GM10266 (cell line): ENCODE data around the gene PDCL2.
"Not testable (repeated sequence)": the region's sequence is repeated elsewhere in the genome, so short reads cannot be mapped to it uniquely, and the experiment has no call there.

Source experiments
- DNase-seq: peaks from one replicate; pipeline ENCODE4 v3.0.0; 2012; ENCODE audit errors: extremely low spot score
- TF ChIP-seq, protein P1 (sequence below): IDR thresholded peaks from 2 replicates; pipeline ENCODE4 v1.5.1; 2012; ENCODE audit warnings: mild to moderate bottlenecking, low read depth; ENCODE audit not compliant: control insufficient read depth, insufficient read depth; ENCODE audit errors: missing control alignments

The PDCL2 gene

GRCh38 chr4:55561889-55562288 lies 30.2 kb downstream of the PDCL2 start:
- peak; percentile 55 for DNase-seq
- TF ChIP-seq, protein P1, sequence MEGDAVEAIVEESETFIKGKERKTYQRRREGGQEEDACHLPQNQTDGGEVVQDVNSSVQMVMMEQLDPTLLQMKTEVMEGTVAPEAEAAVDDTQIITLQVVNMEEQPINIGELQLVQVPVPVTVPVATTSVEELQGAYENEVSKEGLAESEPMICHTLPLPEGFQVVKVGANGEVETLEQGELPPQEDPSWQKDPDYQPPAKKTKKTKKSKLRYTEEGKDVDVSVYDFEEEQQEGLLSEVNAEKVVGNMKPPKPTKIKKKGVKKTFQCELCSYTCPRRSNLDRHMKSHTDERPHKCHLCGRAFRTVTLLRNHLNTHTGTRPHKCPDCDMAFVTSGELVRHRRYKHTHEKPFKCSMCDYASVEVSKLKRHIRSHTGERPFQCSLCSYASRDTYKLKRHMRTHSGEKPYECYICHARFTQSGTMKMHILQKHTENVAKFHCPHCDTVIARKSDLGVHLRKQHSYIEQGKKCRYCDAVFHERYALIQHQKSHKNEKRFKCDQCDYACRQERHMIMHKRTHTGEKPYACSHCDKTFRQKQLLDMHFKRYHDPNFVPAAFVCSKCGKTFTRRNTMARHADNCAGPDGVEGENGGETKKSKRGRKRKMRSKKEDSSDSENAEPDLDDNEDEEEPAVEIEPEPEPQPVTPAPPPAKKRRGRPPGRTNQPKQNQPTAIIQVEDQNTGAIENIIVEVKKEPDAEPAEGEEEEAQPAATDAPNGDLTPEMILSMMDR: no peak

- TF ChIP-seq, protein P1: no peak
- DNase-seq: no peak
Observed at GRCh38 chr4:55560096-55560495, 31.9 kb downstream of the PDCL2 start.

GRCh38 chr4:55554453-55555030 lies 37.5 kb downstream of the PDCL2 start:
- DNase-seq: no peak
- TF ChIP-seq, protein P1: peak; percentile 20

- no peak for DNase-seq
- TF ChIP-seq, protein P1: no peak
Observed at GRCh38 chr4:55553441-55554201, 38.4 kb downstream of the PDCL2 start.

DNA sequence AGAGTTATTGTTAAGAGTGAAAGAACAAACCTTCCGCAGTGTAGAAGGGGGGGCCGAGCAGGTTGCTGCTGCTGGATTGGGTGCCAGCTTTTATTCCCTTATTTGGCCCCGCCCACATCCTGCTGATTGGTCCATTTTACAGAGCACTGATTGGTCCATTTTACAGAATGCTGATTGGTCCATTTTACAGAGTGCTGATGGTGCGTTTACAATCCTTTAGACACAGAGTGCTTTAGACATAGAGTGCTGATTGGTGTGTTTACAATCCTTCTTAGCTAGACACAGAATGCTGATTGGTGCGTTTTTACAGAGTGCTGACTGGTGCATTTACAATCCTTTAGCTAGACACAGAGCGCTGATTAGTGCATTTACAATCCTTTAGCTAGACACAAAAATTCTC lies 40.1 kb downstream of the PDCL2 start:
- DNase-seq: not testable (repeated sequence)

DNA sequence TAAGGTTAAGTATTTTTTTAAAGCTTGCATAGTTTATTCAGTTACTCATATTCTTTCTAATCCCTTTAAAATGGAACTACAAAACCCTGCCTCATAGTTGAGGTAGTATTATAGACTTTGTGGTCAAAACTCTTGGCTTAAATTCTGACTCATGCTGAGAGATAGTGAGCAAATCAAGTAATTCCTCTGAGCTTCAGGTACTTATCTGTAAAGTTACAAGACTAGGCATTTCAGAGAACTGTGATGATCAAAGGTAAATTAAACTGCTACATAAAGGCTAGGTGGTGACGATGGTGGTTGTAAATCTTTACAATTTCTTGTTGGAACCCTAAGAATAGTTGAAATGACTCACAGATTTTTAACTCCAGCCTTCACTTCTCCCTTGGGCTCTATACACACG lies 42.2 kb downstream of the PDCL2 start:
- no peak for DNase-seq
- TF ChIP-seq, protein P1: no peak

GRCh38 chr4:55547918-55548317 lies 44.1 kb downstream of the PDCL2 start:
- no peak for DNase-seq

More at GRCh38 chr4:55547918-55548317, 44.1 kb downstream of the PDCL2 start:
- TF ChIP-seq, protein P1: no peak
